CD4-positive, alpha-beta T cell treated with Interleukin-6 for 4 hours (primary cell): ENCODE measurements around the gene ORM2.

Experiments used
- DNase-seq: peaks from one replicate; pipeline ENCODE4 v3.0.0-alpha.2; 2020; ENCODE audit warnings: mixed read lengths

The ORM2 gene

DNA sequence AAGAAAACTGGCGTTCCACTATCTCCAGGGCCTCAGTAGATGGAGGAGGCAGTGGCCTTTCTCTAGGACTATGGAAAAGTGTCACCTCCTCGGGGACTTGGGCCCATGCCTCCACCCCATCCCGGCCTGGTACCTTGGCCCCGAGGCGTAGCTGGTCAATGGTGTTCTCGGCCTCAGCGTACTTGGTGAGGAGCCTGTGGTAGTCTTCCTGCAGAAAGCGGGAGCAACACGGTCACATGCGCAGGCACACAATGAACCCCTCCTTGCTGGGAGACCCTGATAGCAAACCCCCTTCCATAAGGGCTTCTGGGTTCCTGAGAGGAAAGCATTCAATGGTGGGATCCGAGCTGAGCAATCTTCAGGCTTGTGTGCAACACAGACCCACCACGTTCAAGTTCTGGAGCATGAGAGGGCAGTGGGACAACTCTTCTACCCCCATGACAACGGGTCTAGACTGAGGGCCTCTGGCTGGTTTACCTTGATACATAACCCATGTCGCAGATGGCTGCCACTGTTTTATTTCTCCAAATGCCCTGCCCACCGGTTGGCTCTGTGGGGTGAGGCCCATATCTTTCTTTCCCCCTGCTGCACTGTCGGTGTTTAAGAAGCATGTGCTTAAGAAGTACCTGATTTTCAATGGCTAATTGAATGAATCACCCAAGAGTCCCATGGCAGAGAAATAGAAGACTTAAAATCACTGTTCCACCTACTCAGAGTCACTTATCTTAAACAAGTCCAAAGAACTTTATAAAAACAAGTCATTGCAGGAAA is 44.5 kb downstream of the ORM2 start:
- DNase-seq: no peak

DNA sequence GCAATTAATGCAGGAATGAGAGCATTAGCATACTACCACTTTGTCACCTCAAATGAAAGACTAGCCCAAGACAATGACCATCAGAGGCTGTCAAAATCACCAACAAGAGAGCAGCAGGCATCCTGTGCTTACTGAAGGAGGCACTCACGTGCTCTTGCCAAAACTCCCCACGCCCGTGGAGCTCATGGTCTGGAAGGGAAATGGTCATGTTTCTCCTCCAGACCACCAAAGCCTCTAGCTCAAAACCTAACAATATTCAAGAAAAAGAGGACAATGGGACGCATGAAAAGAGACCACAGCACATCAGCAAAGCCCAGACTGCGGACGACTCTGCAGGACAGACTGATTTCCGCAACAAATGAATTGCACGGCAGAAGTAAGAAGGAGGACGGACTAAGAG is 45.3 kb downstream of the ORM2 start:
- DNase-seq: no peak

DNA sequence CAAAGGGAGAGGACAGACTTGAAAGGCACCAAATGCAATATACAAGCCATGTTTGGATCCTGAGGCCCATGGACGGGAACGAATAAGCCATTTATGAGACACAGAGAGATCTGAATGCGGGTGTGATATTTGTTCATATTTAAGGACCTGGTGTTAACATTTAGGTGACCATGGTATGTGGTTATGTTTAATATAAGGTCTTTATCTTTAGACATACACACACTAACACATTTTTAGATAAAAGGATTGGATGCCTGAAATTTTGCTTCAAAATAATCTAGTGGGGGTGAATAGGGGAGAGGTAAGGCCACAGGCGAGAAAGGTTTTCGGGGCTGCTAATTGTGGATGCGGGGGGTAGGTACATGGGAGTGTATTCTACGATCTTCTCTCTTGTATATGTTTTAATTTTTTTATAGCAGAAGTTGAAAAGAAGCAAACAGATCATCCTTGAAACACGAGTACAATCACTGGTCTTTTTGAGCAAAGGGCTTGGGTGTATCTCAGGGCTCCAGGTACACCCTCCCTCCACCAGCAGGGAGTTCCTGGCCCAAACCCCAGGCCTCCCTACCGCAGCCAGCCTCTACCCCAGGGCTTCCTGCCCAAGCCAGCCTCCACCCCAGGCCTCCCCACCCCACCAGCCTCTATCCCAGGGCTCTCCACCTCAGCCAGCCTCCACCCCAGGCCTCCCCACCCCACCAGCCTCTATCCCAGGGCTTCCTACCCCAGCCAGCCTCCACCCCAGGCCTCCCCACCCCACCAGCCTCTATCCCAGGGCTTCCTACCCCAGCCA is 45.9 kb downstream of the ORM2 start:
- peak; percentile 41 for DNase-seq

DNA sequence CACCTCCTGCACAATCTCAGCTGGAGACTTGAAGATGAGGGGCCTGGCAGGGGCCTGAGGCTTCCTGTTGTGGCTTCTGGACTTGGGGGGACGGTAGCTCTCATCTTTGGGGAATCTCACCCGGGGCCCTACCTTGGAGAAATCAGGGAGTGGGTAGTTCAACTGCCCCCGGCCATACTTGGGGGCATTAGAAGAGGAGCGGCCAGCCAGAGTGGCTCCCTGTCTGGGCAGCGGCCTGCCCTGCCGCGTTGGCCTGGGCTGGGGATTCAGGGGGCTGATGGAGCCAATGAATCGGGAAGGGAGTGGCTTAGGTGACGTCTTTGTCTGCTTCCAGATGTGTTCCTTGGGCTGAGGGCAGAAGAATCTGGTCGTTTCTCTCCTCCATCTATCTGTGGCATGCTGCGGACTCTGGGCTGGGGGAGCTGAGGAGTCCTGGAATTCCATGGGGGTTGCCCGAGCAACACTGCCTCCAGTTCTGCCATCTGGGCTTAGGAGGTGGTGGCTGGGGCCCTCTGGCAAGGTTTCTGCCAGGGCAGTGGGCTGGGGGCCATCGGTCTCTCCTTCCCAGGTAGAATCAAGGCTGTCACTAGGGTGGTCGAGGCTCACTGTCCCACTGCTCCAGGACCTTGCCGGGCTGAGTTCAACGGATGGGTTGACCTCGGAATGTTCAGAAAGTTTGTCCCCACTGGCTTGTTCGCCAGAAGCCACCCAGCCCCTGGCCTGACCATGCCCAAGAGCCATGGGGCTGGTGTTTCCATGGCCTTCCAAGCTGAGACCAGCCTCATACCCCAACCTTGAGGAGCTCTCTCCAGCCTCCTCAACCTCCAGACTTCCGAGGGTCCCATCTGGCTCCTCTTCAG is 47.1 kb downstream of the ORM2 start:
- no peak for DNase-seq

DNA sequence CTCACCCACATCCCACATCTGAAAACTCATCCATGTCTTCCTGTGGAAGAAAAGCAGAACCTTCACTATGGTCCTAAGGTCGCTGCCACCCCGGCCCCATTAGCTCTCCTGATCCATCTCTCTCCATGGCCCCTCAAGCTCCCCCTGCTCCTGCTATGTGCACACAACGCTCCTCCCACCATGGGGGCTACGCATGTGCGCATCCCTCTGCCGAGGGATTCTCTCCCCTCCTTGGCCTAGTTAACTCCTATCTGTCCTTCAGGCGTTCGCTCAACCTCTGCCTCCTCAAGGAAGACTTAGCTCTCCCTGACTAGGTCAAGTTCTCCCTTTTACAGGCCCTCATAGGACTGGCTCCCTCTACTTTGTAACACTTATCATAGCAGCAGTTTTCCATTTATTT is 48.3 kb downstream of the ORM2 start:
- DNase-seq: no peak

DNA sequence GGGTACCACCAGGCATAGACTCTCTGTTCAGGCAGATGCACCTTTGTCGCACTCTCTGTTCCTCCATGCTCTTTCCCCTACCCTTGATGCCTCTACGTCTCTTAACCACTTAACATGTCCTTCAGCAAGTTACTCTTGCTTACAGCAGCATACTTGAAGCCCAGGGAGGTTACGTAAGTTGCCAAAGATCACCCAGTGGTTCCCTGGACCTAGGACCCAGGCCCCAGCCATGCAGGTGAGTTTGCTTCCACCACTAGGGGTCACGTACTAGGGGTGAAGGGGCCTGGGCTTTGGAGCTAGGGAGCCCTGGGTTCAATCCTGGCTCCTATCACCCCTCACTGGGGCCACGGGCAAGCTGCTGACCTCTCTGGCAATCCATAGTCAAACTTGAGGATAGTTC is 49.2 kb downstream of the ORM2 start:
- no peak for DNase-seq
